ENCODE measurements around the gene CCDC7.

Gene CCDC7

DNA sequence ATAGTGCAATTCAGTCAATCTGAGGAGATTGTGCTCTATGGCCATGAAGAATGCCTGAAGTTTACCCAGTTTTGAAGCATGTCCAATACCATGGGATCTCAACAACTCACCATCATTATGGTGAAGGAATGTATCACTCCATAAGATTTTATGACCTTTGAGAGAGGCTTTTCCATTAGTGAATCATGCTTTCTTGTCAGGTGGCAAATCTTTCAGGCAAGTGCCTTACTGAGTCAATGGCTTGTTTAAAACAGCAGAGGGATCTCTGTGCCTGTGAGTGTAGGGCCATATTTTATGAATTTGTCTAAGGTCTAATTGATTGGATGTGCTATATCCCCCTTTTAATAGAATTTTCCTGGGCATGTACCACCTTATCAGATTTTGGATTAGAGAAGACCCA is 131.5 kb downstream of the CCDC7 start:
- TF ChIP-seq, protein P1, sequence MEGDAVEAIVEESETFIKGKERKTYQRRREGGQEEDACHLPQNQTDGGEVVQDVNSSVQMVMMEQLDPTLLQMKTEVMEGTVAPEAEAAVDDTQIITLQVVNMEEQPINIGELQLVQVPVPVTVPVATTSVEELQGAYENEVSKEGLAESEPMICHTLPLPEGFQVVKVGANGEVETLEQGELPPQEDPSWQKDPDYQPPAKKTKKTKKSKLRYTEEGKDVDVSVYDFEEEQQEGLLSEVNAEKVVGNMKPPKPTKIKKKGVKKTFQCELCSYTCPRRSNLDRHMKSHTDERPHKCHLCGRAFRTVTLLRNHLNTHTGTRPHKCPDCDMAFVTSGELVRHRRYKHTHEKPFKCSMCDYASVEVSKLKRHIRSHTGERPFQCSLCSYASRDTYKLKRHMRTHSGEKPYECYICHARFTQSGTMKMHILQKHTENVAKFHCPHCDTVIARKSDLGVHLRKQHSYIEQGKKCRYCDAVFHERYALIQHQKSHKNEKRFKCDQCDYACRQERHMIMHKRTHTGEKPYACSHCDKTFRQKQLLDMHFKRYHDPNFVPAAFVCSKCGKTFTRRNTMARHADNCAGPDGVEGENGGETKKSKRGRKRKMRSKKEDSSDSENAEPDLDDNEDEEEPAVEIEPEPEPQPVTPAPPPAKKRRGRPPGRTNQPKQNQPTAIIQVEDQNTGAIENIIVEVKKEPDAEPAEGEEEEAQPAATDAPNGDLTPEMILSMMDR (IDR thresholded peaks at IDR 0.05) = no peak

DNA sequence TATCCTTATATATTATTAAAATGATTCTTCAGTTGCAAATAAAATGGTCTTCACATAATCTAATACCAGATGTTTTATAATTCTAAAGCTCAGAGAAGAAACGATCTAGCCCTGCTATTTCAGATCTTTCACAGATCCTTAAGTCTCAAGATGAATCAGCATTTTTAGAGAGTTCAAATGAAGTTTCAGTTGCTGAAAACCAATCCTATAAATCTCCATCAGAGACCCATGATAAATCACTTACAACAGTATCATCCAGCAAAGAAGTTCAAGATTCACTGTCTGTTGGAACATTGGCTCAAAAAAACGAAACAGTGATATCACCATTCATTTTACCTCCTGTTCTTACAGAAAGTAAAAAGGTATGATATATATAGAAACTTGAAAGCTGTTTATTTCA is 137.0 kb downstream of the CCDC7 start:
- TF ChIP-seq, protein P1 (IDR thresholded peaks at IDR 0.05) = no peak

DNA sequence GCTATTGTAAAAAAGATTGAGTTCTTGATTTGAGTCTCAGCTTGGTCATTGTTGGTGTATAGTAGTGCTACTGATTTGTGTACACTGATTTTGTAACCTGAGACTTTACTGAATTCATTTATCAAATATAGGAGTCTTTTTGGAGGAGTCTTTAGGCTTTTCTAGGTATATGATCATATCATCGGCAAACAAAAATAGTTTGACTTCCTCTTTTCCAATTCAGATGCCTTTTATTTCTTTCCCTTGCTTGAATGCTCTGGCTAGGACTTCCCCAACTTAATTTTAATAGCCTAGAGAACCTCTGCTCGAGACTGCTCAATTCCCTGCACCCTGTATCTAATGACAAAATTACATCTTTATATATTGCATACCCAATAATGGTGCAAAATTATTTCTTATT is 154.4 kb downstream of the CCDC7 start:
- TF ChIP-seq, protein P1 (IDR thresholded peaks at IDR 0.05) = no peak

DNA sequence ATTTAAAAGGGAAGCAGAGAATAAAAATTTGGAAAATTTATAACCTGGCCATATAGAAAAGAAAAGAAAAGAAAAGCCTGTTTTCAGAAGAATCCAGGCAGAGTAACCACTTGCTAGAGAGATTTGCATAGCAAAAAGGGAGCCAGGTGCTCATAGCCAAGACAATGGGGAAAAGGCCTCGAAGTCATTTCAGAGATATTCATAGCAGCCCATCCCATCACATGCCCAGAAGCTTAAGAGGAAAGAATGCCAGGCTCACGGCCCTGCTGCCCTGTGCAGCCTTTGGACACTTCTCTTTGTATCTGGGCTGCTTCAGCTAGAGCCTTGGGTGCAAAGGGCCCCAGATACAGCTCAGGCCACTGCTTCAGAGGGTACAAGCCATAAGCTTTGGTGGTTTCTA is 159.8 kb downstream of the CCDC7 start:
- TF ChIP-seq, protein P1 (IDR thresholded peaks at IDR 0.05) = no peak

DNA sequence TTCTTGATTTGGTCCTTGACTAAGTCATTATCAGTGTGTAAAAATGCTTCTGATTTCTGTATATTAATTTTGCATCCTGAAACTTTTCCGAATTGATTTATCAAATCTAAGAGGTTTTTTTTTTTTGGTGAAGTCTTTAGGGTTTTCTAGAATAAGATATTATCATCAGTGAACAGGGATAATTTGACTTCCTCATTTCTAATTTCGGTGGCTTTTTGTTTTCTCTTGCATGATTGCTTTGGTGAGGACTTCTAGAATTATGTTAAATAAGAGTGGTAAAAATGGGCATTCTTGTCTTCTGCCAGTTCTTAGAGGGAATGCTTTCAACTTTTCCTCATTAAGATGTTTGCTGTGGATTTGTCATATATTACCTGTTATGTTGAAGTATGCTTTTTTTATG is 170.5 kb downstream of the CCDC7 start:
- TF ChIP-seq, protein P1 (IDR thresholded peaks at IDR 0.05) = no peak

DNA sequence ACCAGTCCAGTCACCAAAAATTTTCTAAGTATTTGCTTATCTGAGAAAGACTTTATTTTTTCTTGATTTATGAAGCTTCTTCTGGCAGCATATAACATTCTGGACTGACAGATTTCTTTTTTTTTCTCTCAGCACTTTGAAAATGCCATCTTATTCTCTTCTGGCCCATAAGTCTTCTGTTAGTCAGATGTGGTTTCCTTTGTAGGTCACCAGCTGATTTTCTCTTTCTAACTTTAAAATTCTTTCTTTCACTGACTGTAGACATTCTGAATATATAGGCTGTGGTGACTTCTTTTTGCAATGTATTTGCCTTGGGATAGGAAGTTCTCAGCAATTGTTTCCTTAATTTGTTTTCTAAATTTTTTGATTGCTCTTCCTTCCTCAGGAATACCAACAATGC is 172.5 kb downstream of the CCDC7 start:
- TF ChIP-seq, protein P1 (IDR thresholded peaks at IDR 0.05) = no peak

DNA sequence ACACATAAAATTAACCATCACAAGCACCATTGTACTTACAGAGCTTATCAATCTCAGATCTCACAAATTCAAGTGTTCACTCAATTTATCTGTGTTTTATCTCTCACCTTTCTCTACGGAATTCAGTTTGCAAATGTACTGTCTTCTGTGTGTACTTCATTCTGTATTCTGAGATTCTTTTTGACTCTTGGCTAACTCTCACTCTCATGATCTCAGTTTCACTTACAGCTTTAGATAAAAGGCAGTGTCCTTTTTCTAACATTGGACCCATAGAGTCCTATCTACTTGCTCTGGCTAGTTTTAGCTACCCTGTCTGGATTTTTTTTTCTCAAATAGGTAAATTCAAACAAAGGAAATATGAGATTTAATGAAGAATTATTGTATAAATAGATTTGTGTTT is 176.0 kb downstream of the CCDC7 start:
- TF ChIP-seq, protein P1 (IDR thresholded peaks at IDR 0.05) = no peak

DNA sequence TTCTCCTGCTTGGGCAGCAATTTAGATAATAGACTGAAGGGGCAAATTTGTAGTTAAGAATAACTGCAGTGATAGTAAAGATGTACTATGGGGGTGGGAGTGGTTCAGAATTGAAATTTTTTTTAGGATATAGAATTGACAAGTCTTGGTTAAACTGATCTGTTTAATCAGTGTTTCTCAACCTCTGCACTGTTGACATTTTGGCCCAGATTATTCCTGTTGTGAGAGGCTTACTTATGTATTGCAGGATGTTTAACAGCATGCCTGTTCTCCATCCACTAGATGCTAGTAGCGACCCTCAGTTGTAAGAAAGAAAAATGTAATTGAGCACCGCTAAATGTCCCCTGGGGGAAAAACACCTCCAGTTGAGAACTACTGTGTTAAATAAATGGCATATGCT is 176.5 kb downstream of the CCDC7 start:
- TF ChIP-seq, protein P1 (IDR thresholded peaks at IDR 0.05) = no peak
